Hepatocyte (in vitro differentiated cells): Measurements from ENCODE around the gene DCXR.

Experiments
- CTCF ChIP-seq: fragments of 200-600 bp; sonication (generic); IDR thresholded peaks from 2 replicates; pipeline ENCODE4 v1.5.1; 2016; ENCODE audit warnings: antibody characterized with exemption, mild to moderate bottlenecking; ENCODE audit not compliant: poor library complexity
- EZH2 ChIP-seq: fragments of 200-600 bp; sonication (generic); IDR thresholded peaks from 2 replicates; pipeline ENCODE4 v1.6.1; 2016; ENCODE audit warnings: antibody characterized with exemption, mild to moderate bottlenecking, borderline replicate concordance
- EZH2phosphoT487 ChIP-seq: fragments of 200-600 bp; sonication (generic); IDR thresholded peaks from one replicate; pipeline ENCODE4 v1.6.1; 2018; ENCODE audit warnings: antibody characterized with exemption, mild to moderate bottlenecking, low read depth, moderate library complexity; ENCODE audit not compliant: unreplicated experiment, severe bottlenecking

- TF ChIP-seq CTCF (no peak), EZH2 (no peak), EZH2phosphoT487 (no peak)
Observed at GRCh38 chr17:82021900-82022309, 15.6 kb downstream of the DCXR start.
